ENCODE data around the gene THSD8. TPM values are rescaled to one million over a fixed set of nuclear protein-coding genes. Genes with fewer than 3 reads are reported as not detected.

THSD8 gene
- total and polyA plus RNA-seq, 5 donors = 2.2 to 3.6 (median 2.8) TPM

GRCh38 chr19:12779162-12779993, 22.5 kb upstream of the THSD8 start:
- WGBS = 44% methylated on average over 15 of the region's 15 CpGs
- H3K4me1 ChIP-seq (ENCODE audit: control insufficient read depth, insufficient read depth, low read length) = peaks cover 8% of the 10 kb centered on the region
- no peak overlapping the region for H3K4me3 ChIP-seq (ENCODE audit: low read length)
- intact Hi-C loops (cut with DNase I) = loop anchor here in 1 of 4 donors (2.0 kb wide), 1 partner anchor 15 kb away; no protein-coding TSS in a partner anchor
- DNase-seq (peak; percentile 89 to 90 (median 89)), ATAC-seq (peak; percentile 31 to 41)
- peak overlapping the region; percentile 65 for H3K27ac ChIP-seq (ENCODE audit: low read length)
- no peaks in the 10 kb centered on the region for H3K27me3 ChIP-seq (ENCODE audit: control insufficient read depth, insufficient read depth)
- no peaks in the 10 kb centered on the region for H3K9me3 ChIP-seq (ENCODE audit: control insufficient read depth, low read length)

DNA sequence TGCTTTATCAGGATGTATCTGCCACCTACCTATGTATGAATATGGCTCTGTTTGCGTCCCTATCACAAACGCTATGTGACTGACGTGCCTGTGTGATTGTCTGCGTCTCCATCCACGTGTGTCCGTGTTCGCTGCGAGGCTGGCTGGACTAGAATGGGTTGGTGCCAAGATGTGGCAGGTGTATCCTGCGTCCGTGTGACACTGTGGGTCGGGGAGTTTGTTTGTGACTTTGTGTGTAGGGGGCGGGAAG, 19.8 kb upstream of the THSD8 start:
- H3K4me3 ChIP-seq (ENCODE audit: low read length) = peak overlapping the region; percentile 38
- no peaks in the 10 kb centered on the region for H3K27me3 ChIP-seq (ENCODE audit: control insufficient read depth, insufficient read depth)
- 1% methylated on average over 12 of the region's 12 CpGs for WGBS
- H3K4me1 ChIP-seq (ENCODE audit: control insufficient read depth, insufficient read depth, low read length) = peaks cover 4% of the 10 kb centered on the region
- H3K9me3 ChIP-seq (ENCODE audit: control insufficient read depth, low read length) = no peaks in the 10 kb centered on the region
- ATAC-seq = no peak
- intact Hi-C loops (cut with DNase I) = no loop called here
- DNase-seq = no peak
- peak overlapping the region; percentile 95 for H3K27ac ChIP-seq (ENCODE audit: low read length)

DNA sequence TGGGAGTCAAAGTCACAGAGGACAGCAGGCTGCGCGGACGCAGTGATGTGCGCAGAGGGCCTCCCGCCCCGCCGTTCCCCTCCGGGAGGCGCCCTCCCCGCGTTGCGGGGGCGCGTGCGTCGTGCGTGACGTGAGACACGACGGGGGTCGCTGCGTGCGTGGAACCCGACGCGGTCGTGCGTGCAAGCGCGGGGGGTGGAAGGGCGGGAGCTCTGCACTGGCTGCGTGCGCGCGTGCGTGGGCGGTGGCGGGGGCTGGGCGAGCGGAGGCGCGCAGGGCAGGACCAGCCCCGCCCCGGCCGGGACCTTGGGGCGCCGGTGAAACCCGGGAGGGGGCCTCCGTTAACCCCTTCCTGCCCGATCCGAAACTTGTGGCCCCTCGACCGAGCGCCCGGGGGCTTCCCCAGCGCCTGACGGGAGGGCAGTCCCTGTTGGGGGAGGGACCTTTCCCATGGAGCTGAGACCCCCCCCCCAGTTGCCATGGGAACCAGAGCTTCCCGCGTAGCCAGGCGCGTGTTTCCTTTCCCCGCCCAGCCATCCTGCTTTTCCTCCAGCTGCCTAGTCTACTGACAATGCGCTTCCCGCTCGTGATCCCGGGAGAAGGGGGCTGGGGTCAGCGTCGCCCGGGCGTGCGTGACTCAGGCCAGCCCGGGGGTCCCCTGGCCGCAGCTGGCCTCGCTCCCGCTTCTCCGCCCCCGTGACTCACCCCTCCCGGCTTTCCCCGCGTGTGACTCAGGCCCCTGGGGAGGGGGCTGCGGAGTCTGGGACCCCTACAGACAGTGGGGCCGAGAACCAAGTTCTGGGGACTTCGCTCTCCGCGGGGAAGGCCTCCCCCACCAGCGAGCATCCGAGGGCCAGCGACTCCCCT, 19.2 kb upstream of the THSD8 start:
- peak; percentile 95 to 98 (median 97) for DNase-seq
- 1% methylated on average over 88 of the region's 88 CpGs for WGBS
- Histone ChIP-seq H3K4me3 (ENCODE audit: low read length) (peak overlapping the region; percentile 38), H3K27me3 (ENCODE audit: control insufficient read depth, insufficient read depth) (no peaks in the 10 kb centered on the region), H3K27ac (ENCODE audit: low read length) (peak overlapping the region; percentile 95), H3K4me1 (ENCODE audit: control insufficient read depth, insufficient read depth, low read length) (peaks cover 2% of the 10 kb centered on the region), H3K9me3 (ENCODE audit: control insufficient read depth, low read length) (no peaks in the 10 kb centered on the region)
- ATAC-seq = peak; percentile 73 to 75
- intact Hi-C loops (cut with DNase I) = no loop called here

GRCh38 chr19:12783291-12783848, 18.5 kb upstream of the THSD8 start:
- intact Hi-C loops (cut with DNase I) = no loop called here
- H3K4me3 ChIP-seq (ENCODE audit: low read length) = peak overlapping the region; percentile 38
- 11% methylated on average over 16 of the region's 16 CpGs for WGBS
- DNase-seq (no peak), ATAC-seq (no peak)
- H3K27ac ChIP-seq (ENCODE audit: low read length) = peak overlapping the region; percentile 95
- H3K27me3 ChIP-seq (ENCODE audit: control insufficient read depth, insufficient read depth) = no peaks in the 10 kb centered on the region
- no peaks in the 10 kb centered on the region for H3K9me3 ChIP-seq (ENCODE audit: control insufficient read depth, low read length)
- peaks cover 3% of the 10 kb centered on the region for H3K4me1 ChIP-seq (ENCODE audit: control insufficient read depth, insufficient read depth, low read length)

DNA sequence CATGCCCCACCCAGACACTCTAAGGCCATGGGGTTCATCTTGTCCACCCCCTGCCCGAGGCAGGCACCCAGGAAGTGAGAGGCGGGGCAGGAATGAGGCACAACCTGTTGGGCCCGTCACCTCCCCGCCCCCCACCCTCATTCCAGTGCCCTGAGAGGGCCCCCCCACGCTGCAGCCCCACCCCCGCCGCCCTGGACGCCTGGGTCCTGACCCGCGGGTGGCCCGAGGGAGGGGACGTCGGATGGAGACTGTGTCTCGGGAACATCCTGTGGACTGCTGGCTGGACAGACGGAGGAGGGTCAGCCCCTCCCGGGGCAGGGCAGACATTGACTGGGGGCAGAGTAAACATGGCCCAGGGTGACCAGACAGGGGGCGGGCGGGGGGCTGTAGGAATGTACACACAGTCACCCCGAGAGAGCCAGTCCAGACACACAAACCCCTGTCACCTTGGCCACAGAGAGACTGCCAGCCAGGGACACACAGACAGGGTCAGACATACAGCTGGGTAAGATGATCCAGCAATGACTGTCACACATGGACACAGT, 17.9 kb upstream of the THSD8 start:
- ATAC-seq (peak; percentile 10 to 38), DNase-seq (peak; percentile 76 to 88 (median 87))
- Histone ChIP-seq H3K4me1 (ENCODE audit: control insufficient read depth, insufficient read depth, low read length) (peaks cover 5% of the 10 kb centered on the region), H3K27ac (ENCODE audit: low read length) (peak overlapping the region; percentile 95), H3K27me3 (ENCODE audit: control insufficient read depth, insufficient read depth) (no peaks in the 10 kb centered on the region), H3K9me3 (ENCODE audit: control insufficient read depth, low read length) (no peaks in the 10 kb centered on the region), H3K4me3 (ENCODE audit: low read length) (no peak overlapping the region)
- 16% methylated on average over 19 of the region's 19 CpGs for WGBS
- intact Hi-C loops (cut with DNase I) = no loop called here

DNA sequence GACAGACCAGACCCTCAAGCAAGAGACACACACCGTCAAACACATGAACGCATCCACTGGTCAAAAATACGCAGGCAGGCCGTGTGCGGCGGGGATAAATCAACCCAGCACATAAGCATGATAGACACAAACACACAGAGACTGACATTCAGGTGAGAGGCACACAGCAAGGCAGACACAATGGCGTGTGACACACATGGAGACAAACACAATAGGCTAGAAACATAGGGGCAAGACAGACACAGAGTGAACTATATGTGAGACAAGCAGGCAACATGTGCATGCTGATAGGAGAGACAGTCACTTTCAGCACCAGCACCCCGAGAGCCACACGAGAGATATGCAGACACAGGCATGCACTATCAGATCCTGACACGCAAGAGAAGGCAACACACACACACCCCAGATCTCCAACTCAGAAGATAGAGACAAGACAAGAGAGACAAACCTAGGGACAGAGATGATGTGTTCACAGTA, 17.4 kb upstream of the THSD8 start:
- H3K27me3 ChIP-seq (ENCODE audit: control insufficient read depth, insufficient read depth) = no peaks in the 10 kb centered on the region
- DNase-seq (peak in 1 of 3 donors; percentile 12), ATAC-seq (no peak)
- intact Hi-C loops (cut with DNase I) = no loop called here
- peak overlapping the region; percentile 77 for H3K27ac ChIP-seq (ENCODE audit: low read length)
- 41% methylated on average over 10 of the region's 10 CpGs for WGBS
- H3K4me1 ChIP-seq (ENCODE audit: control insufficient read depth, insufficient read depth, low read length) = peaks cover 5% of the 10 kb centered on the region
- H3K4me3 ChIP-seq (ENCODE audit: low read length) = no peak overlapping the region
- H3K9me3 ChIP-seq (ENCODE audit: control insufficient read depth, low read length) = no peaks in the 10 kb centered on the region

DNA sequence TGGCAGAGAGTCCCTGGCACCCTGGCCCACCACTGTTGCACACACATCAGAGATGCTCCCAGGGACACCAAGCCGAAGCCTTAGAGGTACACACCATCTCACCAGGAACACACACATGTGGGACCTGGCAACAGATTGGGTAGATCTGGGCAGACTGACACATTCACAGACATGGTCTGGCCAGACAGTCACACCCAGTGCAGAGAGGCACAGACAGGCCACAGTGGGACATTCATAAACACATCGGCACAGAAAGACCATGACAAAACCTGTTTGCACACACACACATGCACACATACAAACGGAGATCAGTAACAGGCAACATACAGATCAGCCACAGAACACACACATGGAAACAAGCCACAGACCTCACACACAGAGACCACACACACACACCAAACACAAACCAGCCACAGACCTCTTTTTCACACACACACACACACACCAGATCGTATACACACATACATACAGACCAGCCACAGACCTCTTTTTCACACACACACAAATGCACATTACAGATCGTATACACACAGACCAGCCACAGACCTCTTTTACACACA, 16.9 kb upstream of the THSD8 start:
- DNase-seq (peak in 1 of 3 donors; percentile 29), ATAC-seq (no peak)
- Histone ChIP-seq H3K4me1 (ENCODE audit: control insufficient read depth, insufficient read depth, low read length) (peaks cover 5% of the 10 kb centered on the region), H3K4me3 (ENCODE audit: low read length) (no peak overlapping the region), H3K27me3 (ENCODE audit: control insufficient read depth, insufficient read depth) (no peaks in the 10 kb centered on the region), H3K27ac (ENCODE audit: low read length) (peak overlapping the region; percentile 77), H3K9me3 (ENCODE audit: control insufficient read depth, low read length) (no peaks in the 10 kb centered on the region)
- intact Hi-C loops (cut with DNase I) = no loop called here
- 53% methylated on average over 5 of the region's 5 CpGs for WGBS

DNA sequence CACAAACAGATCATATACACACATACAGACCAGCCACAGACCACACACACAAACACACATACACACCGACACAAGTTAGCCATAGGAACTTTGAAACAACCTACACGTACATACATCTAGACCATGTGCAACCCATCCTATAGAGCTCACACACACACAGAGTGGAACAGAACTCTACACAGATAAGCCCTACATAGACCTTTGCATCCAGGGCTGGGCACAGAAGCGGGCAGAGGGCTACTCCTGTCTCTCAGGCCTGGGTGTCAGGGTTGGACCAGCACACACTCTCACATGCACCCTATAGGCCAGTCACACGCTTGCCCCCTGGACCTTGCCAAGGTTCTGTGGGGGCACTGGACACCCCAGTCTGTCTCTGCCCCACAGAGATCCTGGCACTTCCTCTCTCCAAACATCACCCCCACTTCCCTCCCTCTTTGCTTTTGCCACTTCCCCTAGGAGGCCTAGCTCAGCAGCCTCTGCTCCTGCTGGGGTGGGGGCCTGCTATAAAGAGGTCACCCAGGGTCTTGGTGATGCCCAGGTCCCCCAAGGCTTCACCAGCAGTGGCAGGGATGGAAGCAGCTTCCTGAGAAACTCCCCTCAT, 16.3 kb upstream of the THSD8 start:
- 71% methylated on average over 4 of the region's 4 CpGs for WGBS
- intact Hi-C loops (cut with DNase I) = no loop called here
- Histone ChIP-seq H3K4me1 (ENCODE audit: control insufficient read depth, insufficient read depth, low read length) (peaks cover 5% of the 10 kb centered on the region), H3K27me3 (ENCODE audit: control insufficient read depth, insufficient read depth) (no peaks in the 10 kb centered on the region), H3K9me3 (ENCODE audit: control insufficient read depth, low read length) (no peaks in the 10 kb centered on the region), H3K4me3 (ENCODE audit: low read length) (no peak overlapping the region), H3K27ac (ENCODE audit: low read length) (peak overlapping the region; percentile 77)
- peak in 1 of 3 donors; percentile 61 for DNase-seq
- ATAC-seq = no peak

DNA sequence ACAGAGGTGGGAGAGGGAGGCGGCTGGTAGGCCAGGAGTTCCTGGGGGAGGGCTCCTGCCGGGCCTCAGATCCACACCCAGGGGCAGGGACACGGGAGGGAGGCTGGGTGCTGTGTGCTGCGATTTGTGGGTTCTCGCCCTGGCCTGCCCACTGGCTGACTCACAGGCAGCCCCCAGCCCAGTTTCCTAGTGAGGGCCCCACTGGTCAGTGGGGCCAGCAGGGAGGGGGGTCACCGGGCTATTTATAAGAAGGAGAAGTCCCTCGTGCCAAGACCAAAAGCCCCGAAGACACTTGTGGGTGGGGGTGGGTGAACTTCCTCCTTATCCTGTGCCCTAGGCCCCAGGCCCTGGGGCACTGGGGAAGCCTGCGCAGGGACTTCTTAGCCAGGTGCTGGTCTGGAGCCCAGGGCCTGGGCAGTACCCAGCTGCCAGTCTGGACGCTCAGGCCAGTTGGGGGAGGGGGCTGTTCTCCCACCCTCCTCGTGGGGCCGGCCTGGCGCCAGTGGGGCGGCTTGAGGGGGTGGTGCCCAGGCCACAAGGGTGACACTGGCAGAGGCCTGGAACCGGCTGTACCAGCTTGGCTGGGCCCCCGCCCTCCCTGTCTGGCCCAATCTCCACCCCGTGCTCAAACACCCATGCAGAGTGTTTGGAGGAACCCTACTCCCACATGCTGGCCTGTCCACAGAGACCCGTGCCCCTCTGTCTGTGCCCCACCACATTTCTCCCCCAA, 15.6 kb upstream of the THSD8 start:
- H3K9me3 ChIP-seq (ENCODE audit: control insufficient read depth, low read length) = no peaks in the 10 kb centered on the region
- peak in 1 of 2 donors; percentile 0 for ATAC-seq
- peaks cover 5% of the 10 kb centered on the region for H3K4me1 ChIP-seq (ENCODE audit: control insufficient read depth, insufficient read depth, low read length)
- H3K4me3 ChIP-seq (ENCODE audit: low read length) = no peak overlapping the region
- 52% methylated on average over 18 of the region's 18 CpGs for WGBS
- peak; percentile 66 to 89 (median 88) for DNase-seq
- no peaks in the 10 kb centered on the region for H3K27me3 ChIP-seq (ENCODE audit: control insufficient read depth, insufficient read depth)
- intact Hi-C loops (cut with DNase I) = no loop called here
- peak overlapping the region; percentile 77 for H3K27ac ChIP-seq (ENCODE audit: low read length)

- no peaks in the 10 kb centered on the region for H3K9me3 ChIP-seq (ENCODE audit: control insufficient read depth, low read length)
- peak overlapping the region; percentile 77 for H3K27ac ChIP-seq (ENCODE audit: low read length)
- peaks cover 5% of the 10 kb centered on the region for H3K4me1 ChIP-seq (ENCODE audit: control insufficient read depth, insufficient read depth, low read length)
- DNase-seq = no peak
- WGBS = 73% methylated on average over 3 of the region's 3 CpGs
- no peak for ATAC-seq
- no peaks in the 10 kb centered on the region for H3K27me3 ChIP-seq (ENCODE audit: control insufficient read depth, insufficient read depth)
- intact Hi-C loops (cut with DNase I) = no loop called here
- no peak overlapping the region for H3K4me3 ChIP-seq (ENCODE audit: low read length)
Measured at GRCh38 chr19:12786952-12787351, 14.9 kb upstream of the THSD8 start.

Data from right cardiac atrium (tissue), 5 donors.